Measurements from ENCODE around the gene LRRC26. TPM values are rescaled to one million over a fixed set of nuclear protein-coding genes. Genes with fewer than 3 reads are reported as not detected.
A peak's percentile ranks its signal among the peaks of the same experiment; 100 is the strongest.

Gene LRRC26
- total and polyA plus RNA-seq, 2 of the 13 experiments (the other 11 are each of a cell fraction or from before 2014, with no cell fraction given), result not detected

DNA sequence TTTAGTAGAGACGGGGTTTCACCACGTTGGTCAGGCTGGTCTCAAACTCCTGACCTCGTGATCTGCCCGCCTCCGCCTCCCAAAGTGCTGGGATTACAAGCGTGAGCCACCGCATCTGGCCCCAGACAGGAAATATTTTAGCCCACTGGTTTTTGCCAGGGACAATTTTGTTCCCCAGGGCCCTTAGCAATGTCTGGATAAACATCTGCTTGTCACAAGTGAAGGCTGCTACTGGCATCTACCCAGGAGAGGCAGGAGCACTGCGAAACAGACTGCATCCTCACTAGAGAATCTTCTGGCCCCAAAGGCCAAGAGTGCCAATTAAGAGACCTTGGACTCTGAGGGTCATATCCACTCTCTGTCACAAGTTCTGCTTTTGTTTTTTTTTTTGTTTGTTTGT lies 33.1 kb upstream of the LRRC26 start:
- no peak for ATAC-seq
- Histone ChIP-seq H3K36me3 (replicated peaks in 1 of 2; ENCODE audit: control insufficient read depth in 1 of 2, insufficient read depth in 2 of 2, low read length in 2 of 2) (no peaks in the 10 kb centered on the region), H3K9me3 (ENCODE audit: low read length) (no peaks in the 10 kb centered on the region), H3K79me2 (ENCODE audit: insufficient read depth, low read length) (peaks cover 57% of the 10 kb centered on the region), H3K4me3 (replicated peaks in 1 of 3; ENCODE audit: insufficient read depth in 1 of 3, low read depth in 2 of 3, low read length in 3 of 3) (no peak overlapping the region), H3K4me1 (ENCODE audit: insufficient read depth, low read length) (peaks cover 60% of the 10 kb centered on the region), H3K4me2 (ENCODE audit: low read depth, low read length) (peak overlapping the region; percentile 95), H3K27me3 (ENCODE audit: control insufficient read depth in 1 of 2, insufficient read depth in 2 of 2, low read length in 2 of 2) (no peaks in the 10 kb centered on the region; a peak in 1 of 5 replicates), H2AFZ (ENCODE audit: low read length) (no peak overlapping the region), H3K9ac (ENCODE audit: insufficient read depth, low read depth, low read length) (no peak overlapping the region), H4K20me1 (ENCODE audit: insufficient read depth, low read length) (peaks cover 4% of the 10 kb centered on the region; the same call in 1 of the 2 replicates), H3K27ac (ENCODE audit: extremely low read length, insufficient read depth, low read length) (peak overlapping the region; percentile 96)
- TF ChIP-seq ASH2L (IDR thresholded peaks at IDR 0.05; ENCODE audit: insufficient read length, low read depth, low read length) (peak; percentile 8), HNF4A (CRISPR knock-in tag; IDR thresholded peaks at IDR 0.05) (peak; percentile 31; the same call in 1 of the 2 replicates), MATR3 (CRISPR knock-in tag; IDR thresholded peaks at IDR 0.05) (no peak), ZNF354B (CRISPR knock-in tag; IDR thresholded peaks at IDR 0.05) (no peak), ZNF138 (CRISPR knock-in tag; IDR thresholded peaks at IDR 0.05; ENCODE audit: low read depth) (no peak), ZNF44 (CRISPR knock-in tag; IDR thresholded peaks at IDR 0.05) (no peak), ZNF441 (CRISPR knock-in tag; IDR thresholded peaks at IDR 0.05; ENCODE audit: borderline replicate concordance) (no peak), ZNF605 (CRISPR knock-in tag; IDR thresholded peaks at IDR 0.05) (0 out of 2 replicates have a peak, but pooled peaks have one; percentile 26), ATF5 (CRISPR knock-in tag; IDR thresholded peaks at IDR 0.05; ENCODE audit: low read depth) (no peak), ZNF205 (CRISPR knock-in tag; IDR thresholded peaks at IDR 0.05) (no peak), KAT7 (CRISPR knock-in tag; IDR thresholded peaks at IDR 0.05; ENCODE audit: borderline replicate concordance) (no peak), NFATC3 (CRISPR knock-in tag; IDR thresholded peaks at IDR 0.05) (no peak), ZNF547 (CRISPR knock-in tag; IDR thresholded peaks at IDR 0.05) (no peak), TIGD3 (CRISPR knock-in tag; IDR thresholded peaks at IDR 0.05; ENCODE audit: borderline replicate concordance) (no peak), CEBPB (IDR thresholded peaks at IDR 0.05; ENCODE audit: borderline replicate concordance, low read depth, low read length) (no peak), SMARCE1 (IDR thresholded peaks at IDR 0.05; ENCODE audit: borderline replicate concordance) (no peak), FLYWCH1 (CRISPR knock-in tag; IDR thresholded peaks at IDR 0.05) (no peak), FOXP4 (CRISPR knock-in tag; IDR thresholded peaks at IDR 0.05) (peak; percentile 31; the same call in 1 of the 2 replicates), KMT2A (CRISPR knock-in tag; IDR thresholded peaks at IDR 0.05) (no peak)
- TF ChIP-seq, protein P1, sequence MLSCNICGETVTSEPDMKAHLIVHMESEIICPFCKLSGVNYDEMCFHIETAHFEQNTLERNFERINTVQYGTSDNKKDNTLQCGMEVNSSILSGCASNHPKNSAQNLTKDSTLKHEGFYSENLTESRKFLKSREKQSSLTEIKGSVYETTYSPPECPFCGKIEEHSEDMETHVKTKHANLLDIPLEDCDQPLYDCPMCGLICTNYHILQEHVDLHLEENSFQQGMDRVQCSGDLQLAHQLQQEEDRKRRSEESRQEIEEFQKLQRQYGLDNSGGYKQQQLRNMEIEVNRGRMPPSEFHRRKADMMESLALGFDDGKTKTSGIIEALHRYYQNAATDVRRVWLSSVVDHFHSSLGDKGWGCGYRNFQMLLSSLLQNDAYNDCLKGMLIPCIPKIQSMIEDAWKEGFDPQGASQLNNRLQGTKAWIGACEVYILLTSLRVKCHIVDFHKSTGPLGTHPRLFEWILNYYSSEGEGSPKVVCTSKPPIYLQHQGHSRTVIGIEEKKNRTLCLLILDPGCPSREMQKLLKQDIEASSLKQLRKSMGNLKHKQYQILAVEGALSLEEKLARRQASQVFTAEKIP (CRISPR knock-in tag; IDR thresholded peaks at IDR 0.05; ENCODE audit: borderline replicate concordance), result no peak
- in situ Hi-C loops (cut with HindIII; ENCODE audit: extremely low pct_ligation_motif_present, low pct_unique_long_range_greater_than_20kb) (no loop called here), intact Hi-C loops (cut with micrococcal nuclease; ENCODE audit: unreplicated experiment) (no loop called here)
- ChIA-PET POLR2A (interaction anchor here (1.0 to 8.8 kb wide), 9 partner anchors 14 to 147 kb away, joined by 3 to 225 read pairs (median 15); partner anchors contain the start of genes ANAPC2, CYSRT1, RNF208 and RNF224), CTCF (ENCODE audit: low intra/inter-chr PET ratio, low total read pairs) (no interaction called here)
- BruUV-seq (replicated peaks), result no TSS peak
- FAIRE-seq, result no peak
- no peak for DNase-seq (ENCODE audit: low spot score)
- 14% methylated on average over 8 of the region's 8 CpGs for WGBS (ENCODE audit: low lambda C conversion rate)

Data from HepG2 (cell line).